CD14-positive monocyte (primary cell): Measurements from ENCODE around the gene GNAS. TPM values are rescaled to one million over a fixed set of nuclear protein-coding genes. Genes with fewer than 3 reads are reported as not detected.

ENCODE experiments used
- DNase-seq, 3 donors: peaks; one replicate each; pipeline ENCODE4 v3.0.0-alpha.2; 2011 to 2022
- H2AFZ ChIP-seq: 2 replicates; pipeline ENCODE4 v1.6.0; 2012; ENCODE audit warnings: mild to moderate bottlenecking, low read depth, low read length, inconsistent platforms; ENCODE audit not compliant: insufficient read depth, poor library complexity, severe bottlenecking
- H3K27ac ChIP-seq, 2 donors: 1 replicate in 1 of 2; 2 replicates in 1 of 2; pipeline ENCODE4 v1.5.1; 2012 to 2013; ENCODE audit warnings: low read length in 2 of 2, control low read depth in 1 of 2, inconsistent platforms in 1 of 2, low read depth in 1 of 2, mild to moderate bottlenecking in 1 of 2
- H3K27me3 ChIP-seq, 2 donors: one replicate each; pipeline versions ENCODE4 v1.6.0 to v1.6.1; 2011 to 2013; ENCODE audit warnings: low read length in 2 of 2; ENCODE audit not compliant: control insufficient read depth in 2 of 2, insufficient read depth in 2 of 2
- H3K36me3 ChIP-seq, 2 donors: replicated peaks in 1 of 2; 1 replicate in 1 of 2; 2 replicates in 1 of 2; pipeline versions ENCODE4 v1.5.1 to v1.6.1; 2012 to 2013; ENCODE audit warnings: low read length in 2 of 2, control low read depth in 1 of 2, inconsistent platforms in 1 of 2, mild to moderate bottlenecking in 1 of 2; ENCODE audit not compliant: insufficient read depth in 2 of 2, control insufficient read depth in 1 of 2
- H3K4me1 ChIP-seq, 2 donors: 1 replicate in 1 of 2; 2 replicates in 1 of 2; pipeline versions ENCODE4 v1.5.1 to v1.6.1; 2012 to 2013; ENCODE audit warnings: low read length in 2 of 2, control low read depth in 1 of 2, inconsistent platforms in 1 of 2, mild to moderate bottlenecking in 1 of 2, moderate library complexity in 1 of 2; ENCODE audit not compliant: insufficient read depth in 2 of 2, control insufficient read depth in 1 of 2
- H3K4me2 ChIP-seq: replicated peaks from 2 replicates; pipeline ENCODE3; 2012; ENCODE audit warnings: low read length, moderate library complexity, mild to moderate bottlenecking; ENCODE audit not compliant: poor library complexity, severe bottlenecking; ENCODE audit errors: extremely low read depth
- H3K4me3 ChIP-seq, 3 experiments: fragments of 200-600 bp in 1 of 3; sonication (generic) in 1 of 3; replicated peaks in 1 of 3; 1 replicate in 2 of 3; 2 replicates in 1 of 3; pipeline ENCODE4 v1.5.1; 2011 to 2013; ENCODE audit warnings: low read length in 3 of 3, mild to moderate bottlenecking in 3 of 3, control low read depth in 2 of 3, low read depth in 2 of 3, inconsistent platforms in 1 of 3, moderate library complexity in 1 of 3
- H3K79me2 ChIP-seq: 2 replicates; pipeline ENCODE4 v1.6.0; 2012; ENCODE audit warnings: mild to moderate bottlenecking, control low read depth, inconsistent platforms, low read length, moderate library complexity; ENCODE audit not compliant: insufficient read depth
- H3K9ac ChIP-seq: 2 replicates; pipeline ENCODE4 v1.6.0; 2017; ENCODE audit warnings: low read length, mild to moderate bottlenecking; ENCODE audit not compliant: insufficient read depth, poor library complexity, severe bottlenecking
- H3K9me3 ChIP-seq, 2 donors: replicated peaks in 1 of 2; 1 replicate in 1 of 2; 2 replicates in 1 of 2; pipeline versions ENCODE4 v1.5.1 to v1.6.1; 2012 to 2013; ENCODE audit warnings: low read length in 2 of 2, control low read depth in 1 of 2; ENCODE audit not compliant: control insufficient read depth in 1 of 2, insufficient read depth in 1 of 2
- H4K20me1 ChIP-seq: 2 replicates; pipeline ENCODE4 v1.6.0; 2012; ENCODE audit warnings: mild to moderate bottlenecking, low read length, control low read depth, moderate library complexity; ENCODE audit not compliant: insufficient read depth
- H3K27ac Mint-ChIP-seq, 7 donors: one replicate each; pipeline ENCODE4 v1.8.0; 2020; ENCODE audit warnings: mild to moderate bottlenecking in 7 of 7, mixed read lengths in 7 of 7, moderate library complexity in 6 of 7, inconsistent platforms in 2 of 7
- H3K27me3 Mint-ChIP-seq, 3 donors: one replicate each; pipeline ENCODE4 v1.8.0; 2021 to 2022; ENCODE audit warnings: low read depth in 3 of 3, mild to moderate bottlenecking in 3 of 3, mixed read lengths in 3 of 3, moderate library complexity in 3 of 3, inconsistent platforms in 1 of 3
- H3K36me3 Mint-ChIP-seq, 2 donors: one replicate each; pipeline ENCODE4 v1.8.0; 2020; ENCODE audit warnings: mixed read lengths in 2 of 2, inconsistent platforms in 1 of 2, mild to moderate bottlenecking in 1 of 2
- H3K4me1 Mint-ChIP-seq: one replicate; pipeline ENCODE4 v1.8.0; 2020; ENCODE audit warnings: mild to moderate bottlenecking, mixed read lengths
- H3K4me3 Mint-ChIP-seq, 2 donors: one replicate each; pipeline ENCODE4 v1.8.0; 2020; ENCODE audit warnings: mild to moderate bottlenecking in 2 of 2, mixed read lengths in 2 of 2, moderate library complexity in 1 of 2
- H3K9me3 Mint-ChIP-seq, 7 donors: one replicate each; pipeline ENCODE4 v1.8.0; 2020 to 2022; ENCODE audit warnings: mixed read lengths in 7 of 7, mild to moderate bottlenecking in 6 of 7, moderate library complexity in 6 of 7, inconsistent platforms in 2 of 7
- WGBS: methylation state at CpG from one replicate; pipeline ENCODE4 v1.1.5; 2013; ENCODE audit warnings: missing lambda C conversion rate; ENCODE audit not compliant: insufficient coverage; 5-methylcytosine and 5-hydroxymethylcytosine counted together
- intact Hi-C, 2 donors: fragments of 100-400 bp; cut with micrococcal nuclease; formaldehyde crosslinking; loops; one replicate each; pipeline versions ENCODE4 v1.15.0 to v1.15.1; 2023
- polyA plus RNA-seq, 3 donors: library from polyadenylated mRNA; depleted of rRNA in 1 of 3; unstranded in 2 of 3; stranded (reverse) in 1 of 3; fragments of 300-500 nt in 2 of 3; fragments of >200 nt in 1 of 3; fragmentation: Illumina TruSeq in 2 of 3; gene quantifications; 1 replicate in 2 of 3; 2 replicates in 1 of 3; pipeline ENCODE4 v1.2.3, GENCODE V29; 2012 to 2021
- TF ChIP-seq, protein P1 (sequence below): fragments of 200-600 bp; IDR thresholded peaks from one replicate; pipeline ENCODE4 v1.8.0; 2022; ENCODE audit warnings: antibody characterized with exemption, mild to moderate bottlenecking

Gene GNAS
- polyA plus RNA-seq, 3 donors: 109 to 1,105 (median 124) TPM

DNA sequence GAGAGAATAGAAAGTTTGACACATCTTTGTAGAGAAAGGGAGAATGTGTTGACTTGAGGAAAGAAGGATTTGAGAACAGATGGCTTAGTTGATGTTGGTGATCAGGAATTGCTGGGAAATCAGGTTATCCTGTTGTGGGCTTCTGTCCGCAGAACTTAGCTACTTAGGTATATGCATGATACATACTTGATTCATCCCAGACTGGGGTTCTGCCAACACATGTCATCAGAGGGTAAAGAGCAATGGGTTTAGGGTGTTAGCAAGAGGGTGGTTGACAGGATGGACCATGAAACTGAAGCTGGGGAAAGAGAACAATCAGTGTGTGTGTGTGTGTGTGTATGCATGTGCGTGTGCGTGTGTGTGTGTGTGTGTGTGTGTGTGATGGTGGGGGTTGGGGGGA lies 78.0 kb downstream of the GNAS start:
- H3K9me3 Mint-ChIP-seq: peaks cover 0 to 2% (median 0%) of the 10 kb centered on the region in 7 donors
- no peak overlapping the region for H3K4me3 ChIP-seq
- H2AFZ ChIP-seq: no peak overlapping the region
- no peak overlapping the region for H3K4me3 Mint-ChIP-seq
- no peaks in the 10 kb centered on the region for H3K79me2 ChIP-seq
- no peak overlapping the region for H3K9ac ChIP-seq
- H3K9me3 ChIP-seq: no peaks in the 10 kb centered on the region
- peaks cover 0 to 1% (median 0%) of the 10 kb centered on the region in 3 donors for H3K27me3 Mint-ChIP-seq
- no peak overlapping the region for H3K27ac Mint-ChIP-seq
- no peaks in the 10 kb centered on the region for H3K27me3 ChIP-seq
- no peaks in the 10 kb centered on the region for H3K36me3 ChIP-seq
- peaks cover 3 to 9% of the 10 kb centered on the region in 2 donors for H3K4me1 ChIP-seq
- H4K20me1 ChIP-seq: no peaks in the 10 kb centered on the region
- H3K36me3 Mint-ChIP-seq: no peaks in the 10 kb centered on the region
- H3K4me1 Mint-ChIP-seq: peaks cover 11% of the 10 kb centered on the region
- no CpG with 5 or more reads among the region's 3 CpGs for WGBS
- intact Hi-C loops: no loop called here
- no peak overlapping the region for H3K27ac ChIP-seq
- no peak overlapping the region for H3K4me2 ChIP-seq
- DNase-seq: no peak
- TF ChIP-seq, protein P1, sequence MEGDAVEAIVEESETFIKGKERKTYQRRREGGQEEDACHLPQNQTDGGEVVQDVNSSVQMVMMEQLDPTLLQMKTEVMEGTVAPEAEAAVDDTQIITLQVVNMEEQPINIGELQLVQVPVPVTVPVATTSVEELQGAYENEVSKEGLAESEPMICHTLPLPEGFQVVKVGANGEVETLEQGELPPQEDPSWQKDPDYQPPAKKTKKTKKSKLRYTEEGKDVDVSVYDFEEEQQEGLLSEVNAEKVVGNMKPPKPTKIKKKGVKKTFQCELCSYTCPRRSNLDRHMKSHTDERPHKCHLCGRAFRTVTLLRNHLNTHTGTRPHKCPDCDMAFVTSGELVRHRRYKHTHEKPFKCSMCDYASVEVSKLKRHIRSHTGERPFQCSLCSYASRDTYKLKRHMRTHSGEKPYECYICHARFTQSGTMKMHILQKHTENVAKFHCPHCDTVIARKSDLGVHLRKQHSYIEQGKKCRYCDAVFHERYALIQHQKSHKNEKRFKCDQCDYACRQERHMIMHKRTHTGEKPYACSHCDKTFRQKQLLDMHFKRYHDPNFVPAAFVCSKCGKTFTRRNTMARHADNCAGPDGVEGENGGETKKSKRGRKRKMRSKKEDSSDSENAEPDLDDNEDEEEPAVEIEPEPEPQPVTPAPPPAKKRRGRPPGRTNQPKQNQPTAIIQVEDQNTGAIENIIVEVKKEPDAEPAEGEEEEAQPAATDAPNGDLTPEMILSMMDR: no peak

DNA sequence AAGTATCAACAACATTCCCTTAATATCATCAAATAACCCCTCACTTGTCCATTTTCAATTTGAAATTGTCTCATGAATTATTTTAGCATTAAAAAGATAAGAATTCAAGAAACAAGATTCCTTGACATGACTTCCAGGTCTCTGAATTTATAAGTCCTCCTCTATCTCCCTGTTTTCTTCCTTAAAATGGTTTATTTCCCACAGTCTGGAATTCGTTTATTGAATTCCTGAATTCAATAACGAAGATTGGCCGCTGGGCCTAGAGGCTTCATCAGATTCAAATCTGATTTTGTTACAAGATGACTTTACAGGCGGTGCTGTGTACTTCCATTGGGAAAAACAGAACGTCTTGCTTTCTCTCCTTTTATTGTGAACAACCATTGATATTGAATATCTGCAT lies 79.7 kb downstream of the GNAS start:
- Mint-ChIP-seq H3K36me3 (no peaks in the 10 kb centered on the region), H3K27me3 (peaks cover 0 to 1% (median 0%) of the 10 kb centered on the region in 3 donors), H3K27ac (no peak overlapping the region), H3K9me3 (peaks cover 0 to 7% (median 2%) of the 10 kb centered on the region in 7 donors), H3K4me1 (peaks cover 11% of the 10 kb centered on the region), H3K4me3 (no peak overlapping the region)
- no peak overlapping the region for H3K4me3 ChIP-seq
- intact Hi-C loops: no loop called here
- TF ChIP-seq, protein P1: no peak
- H3K27me3 ChIP-seq: no peaks in the 10 kb centered on the region
- no peak for DNase-seq
- no peaks in the 10 kb centered on the region for H3K36me3 ChIP-seq
- no peak overlapping the region for H2AFZ ChIP-seq
- no peaks in the 10 kb centered on the region for H3K9me3 ChIP-seq
- H3K27ac ChIP-seq: no peak overlapping the region
- 92% methylated on average over 5 of the region's 5 CpGs for WGBS
- no peak overlapping the region for H3K4me2 ChIP-seq
- no peak overlapping the region for H3K9ac ChIP-seq
- no peaks in the 10 kb centered on the region for H3K79me2 ChIP-seq
- peaks cover 3 to 9% of the 10 kb centered on the region in 2 donors for H3K4me1 ChIP-seq
- H4K20me1 ChIP-seq: no peaks in the 10 kb centered on the region
